ENCODE results near the gene POLR2E.

DNA sequence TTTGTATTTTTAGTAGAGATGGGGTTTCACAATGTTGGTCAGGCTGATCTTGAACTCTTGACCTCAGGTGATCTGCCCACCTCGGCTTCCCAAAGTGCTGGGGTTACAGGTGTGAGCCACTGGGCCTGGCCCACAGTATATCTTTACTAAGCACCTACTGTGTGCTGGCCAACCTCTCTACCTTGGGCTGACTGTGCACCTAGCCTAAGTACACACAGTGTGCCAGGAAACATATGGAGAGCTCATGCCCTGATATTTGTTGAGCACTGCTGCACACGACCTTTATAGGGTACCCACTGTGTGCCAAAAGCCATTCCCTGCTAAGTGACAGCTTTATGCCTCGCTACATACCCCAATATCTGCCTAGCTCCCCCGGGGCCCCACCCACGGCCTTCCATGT, 34.5 kb downstream of the POLR2E start:
- no peak for TF ChIP-seq POLR2A (IDR thresholded peaks at IDR 0.05)
- TF ChIP-seq, protein P1, sequence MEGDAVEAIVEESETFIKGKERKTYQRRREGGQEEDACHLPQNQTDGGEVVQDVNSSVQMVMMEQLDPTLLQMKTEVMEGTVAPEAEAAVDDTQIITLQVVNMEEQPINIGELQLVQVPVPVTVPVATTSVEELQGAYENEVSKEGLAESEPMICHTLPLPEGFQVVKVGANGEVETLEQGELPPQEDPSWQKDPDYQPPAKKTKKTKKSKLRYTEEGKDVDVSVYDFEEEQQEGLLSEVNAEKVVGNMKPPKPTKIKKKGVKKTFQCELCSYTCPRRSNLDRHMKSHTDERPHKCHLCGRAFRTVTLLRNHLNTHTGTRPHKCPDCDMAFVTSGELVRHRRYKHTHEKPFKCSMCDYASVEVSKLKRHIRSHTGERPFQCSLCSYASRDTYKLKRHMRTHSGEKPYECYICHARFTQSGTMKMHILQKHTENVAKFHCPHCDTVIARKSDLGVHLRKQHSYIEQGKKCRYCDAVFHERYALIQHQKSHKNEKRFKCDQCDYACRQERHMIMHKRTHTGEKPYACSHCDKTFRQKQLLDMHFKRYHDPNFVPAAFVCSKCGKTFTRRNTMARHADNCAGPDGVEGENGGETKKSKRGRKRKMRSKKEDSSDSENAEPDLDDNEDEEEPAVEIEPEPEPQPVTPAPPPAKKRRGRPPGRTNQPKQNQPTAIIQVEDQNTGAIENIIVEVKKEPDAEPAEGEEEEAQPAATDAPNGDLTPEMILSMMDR (IDR thresholded peaks at IDR 0.05): no peak
